GM12878 (cell line): ENCODE data around the gene CCNB3. TPM values are rescaled to one million over a fixed set of nuclear protein-coding genes. Genes with fewer than 3 reads are reported as not detected.

Source experiments
- ATAC-seq: fragments of 200-7000 bp; cut with Tn5 transposase; 3 replicates; pipeline ENCODE4 v1.9.1; 2020; ENCODE audit warnings: mild to moderate bottlenecking, moderate library complexity
- BruUV-seq: library from RNA; stranded (reverse); fragments of 400-500 nt; replicated peaks from 2 replicates; lab custom pipeline; 2021; lab: Mats Ljungman, UMichigan
- CTCF ChIA-PET: fragments of 300-600 bp; sonication (Branson Sonifier 250); formaldehyde crosslinking; extraction: SDS; loops from one replicate; lab custom pipeline; 2021; ENCODE audit warnings: inconsistent platforms; lab: Yijun Ruan, JAX
- POLR2A ChIA-PET: fragments of 350-600 bp; formaldehyde crosslinking; extraction: SDS; loops from one replicate; lab custom pipeline; 2021; ENCODE audit warnings: inconsistent platforms; lab: Charles Lee
- RAD21 ChIA-PET: fragments of 300-600 bp; sonication (Branson Sonifier 250); formaldehyde crosslinking; loops from one replicate; lab custom pipeline; 2023; ENCODE audit warnings: antibody characterized with exemption; ENCODE audit not compliant: unreplicated experiment; lab: Charles Lee
- SMC1A ChIA-PET: fragments of 300-600 bp; sonication (Branson Sonifier 250); formaldehyde crosslinking; loops from one replicate; lab custom pipeline; 2023; ENCODE audit not compliant: unreplicated experiment, uncharacterized antibody; lab: Charles Lee
- DNase-seq: peaks from one replicate; pipeline ENCODE4 v3.0.0-alpha.2; 2011; ENCODE audit warnings: low read depth, low spot score
- FAIRE-seq: peaks from 3 replicates; lab custom pipeline; 2011; peaks lifted over from hg19 to GRCh38; lab: Jason Lieb, UNC
- H2AFZ ChIP-seq: 2 replicates; pipeline ENCODE4 v1.6.0; 2011; ENCODE audit warnings: low read depth, low read length, control low read depth; ENCODE audit not compliant: control insufficient read depth
- H3K27ac ChIP-seq: 2 replicates; pipeline ENCODE4 v1.5.1; 2011; ENCODE audit warnings: control low read depth; ENCODE audit not compliant: control insufficient read depth, insufficient read depth
- H3K27me3 ChIP-seq, 2 experiments: replicated peaks in 1 of 2; 2 replicates each; pipeline versions ENCODE4 v1.6.0 to v1.6.1; 2011; ENCODE audit warnings: low read length in 1 of 2; ENCODE audit not compliant: control insufficient read depth in 2 of 2, insufficient read depth in 2 of 2
- H3K36me3 ChIP-seq, 2 experiments: 2 replicates each; pipeline ENCODE4 v1.5.1; 2011; ENCODE audit warnings: low read length in 1 of 2; ENCODE audit not compliant: control insufficient read depth in 2 of 2, insufficient read depth in 2 of 2
- H3K4me1 ChIP-seq: 2 replicates; pipeline ENCODE4 v1.6.1; 2011; ENCODE audit warnings: mild to moderate bottlenecking, low read length, moderate library complexity, mixed read lengths; ENCODE audit not compliant: control insufficient read depth, insufficient read depth
- H3K4me2 ChIP-seq: 2 replicates; pipeline ENCODE4 v1.6.0; 2011; ENCODE audit warnings: control low read depth; ENCODE audit not compliant: control insufficient read depth, insufficient read depth
- H3K4me3 ChIP-seq: fragments of 200-600 bp; sonication (generic); 2 replicates; pipeline ENCODE4 v1.5.1; 2016
- H3K79me2 ChIP-seq: 2 replicates; pipeline ENCODE4 v1.6.0; 2011; ENCODE audit warnings: low read length; ENCODE audit not compliant: control insufficient read depth, insufficient read depth
- H3K9ac ChIP-seq: 2 replicates; pipeline ENCODE4 v1.8.0; 2011; ENCODE audit warnings: low read length, control low read depth, mixed read lengths; ENCODE audit not compliant: control insufficient read depth, insufficient read depth
- H3K9me3 ChIP-seq: replicated peaks from 3 replicates; pipeline ENCODE4 v1.5.1; 2011; ENCODE audit warnings: mild to moderate bottlenecking, low read length; ENCODE audit not compliant: control insufficient read depth, insufficient read depth
- H4K20me1 ChIP-seq: 2 replicates; pipeline ENCODE4 v1.6.0; 2011; ENCODE audit not compliant: control insufficient read depth, insufficient read depth
- CBX3 ChIP-seq: fragments of 200-600 bp; sonication (generic); IDR thresholded peaks from 2 replicates; pipeline ENCODE4 v1.6.1; 2016; ENCODE audit warnings: low read depth, borderline replicate concordance
- HCFC1 ChIP-seq: fragments of 150-350 bp; IDR thresholded peaks from 2 replicates; pipeline ENCODE4 v1.6.1; 2014; ENCODE audit warnings: low read length
- IKZF1 ChIP-seq: fragments of 450-650 bp; conservative IDR thresholded peaks from 2 replicates; pipeline ENCODE4 v1.6.1; 2017; ENCODE audit warnings: antibody characterized with exemption, mild to moderate bottlenecking
- IRF4 ChIP-seq: IDR thresholded peaks from 2 replicates; pipeline ENCODE4 v1.6.1; 2011; ENCODE audit warnings: low read depth, low read length
- POU2F2 ChIP-seq: IDR thresholded peaks from 3 replicates; pipeline ENCODE4 v1.6.1; 2011; ENCODE audit warnings: low read depth, mild to moderate bottlenecking, low read length, borderline replicate concordance
- RBBP5 ChIP-seq: fragments of 200-600 bp; sonication (generic); conservative IDR thresholded peaks from 2 replicates; pipeline ENCODE4 v1.6.1; 2016
- ZBTB11 ChIP-seq: fragments of 450-650 bp; formaldehyde crosslinking; IDR thresholded peaks from 2 replicates; pipeline ENCODE4 v1.5.0; 2022; ENCODE audit warnings: mild to moderate bottlenecking, missing genetic modification characterization
- ZNF384 ChIP-seq: IDR thresholded peaks from 2 replicates; pipeline ENCODE4 v1.6.1; 2012; ENCODE audit warnings: low read depth, mild to moderate bottlenecking, low read length, improper control_type of control experiment, borderline replicate concordance
- WGBS: methylation state at CpG from one replicate; pipeline ENCODE4 v1.1.6; 2016; ENCODE audit warnings: low lambda C conversion rate; ENCODE audit not compliant: insufficient replicate concordance, insufficient coverage; ENCODE audit errors: missing lambda C conversion rate; 5-methylcytosine and 5-hydroxymethylcytosine counted together
- in situ Hi-C: fragments of 300-500 bp; cut with MboI; formaldehyde crosslinking; loops from 9 replicates; pipeline ENCODE4 v1.14.3; 2018; ENCODE audit warnings: mixed read lengths
- intact Hi-C: fragments of 100-400 bp; cut with micrococcal nuclease; formaldehyde crosslinking; loops from one replicate; pipeline ENCODE4 v1.14.2; 2022; ENCODE audit not compliant: unreplicated experiment
- polyA plus RNA-seq, 11 experiments: library from polyadenylated mRNA; depleted of rRNA in 4 of 11; unstranded in 6 of 11; stranded (reverse) in 5 of 11; fragments of >200 nt; fragmentation: Nextera tagmentation in 4 of 11; fragmentation: Illumina TruSeq in 1 of 11; extraction: Ambion mirVana in 4 of 11; extraction: Trizol in 1 of 11; gene quantifications; 1 replicate in 1 of 11; 2 replicates in 10 of 11; pipeline versions ENCODE4 v1.2.1 to v1.2.3, GENCODE V29; 2011 to 2016; ENCODE audit warnings: inconsistent platforms in 2 of 11, missing spikeins in 2 of 11, low read depth in 1 of 11
- total RNA-seq, 4 experiments: library from RNA; depleted of rRNA in 3 of 4; stranded (reverse); fragments of >200 nt in 3 of 4; fragmentation: Illumina TruSeq in 1 of 4; extraction: Trizol in 1 of 4; gene quantifications; 2 replicates each; pipeline versions ENCODE4 v1.2.1 to v1.2.3, GENCODE V29; 2013 to 2021
- TF ChIP-seq, protein P1 (sequence below): IDR thresholded peaks from 2 replicates; pipeline ENCODE4 v1.6.1; 2011; ENCODE audit warnings: mild to moderate bottlenecking, low read depth, low read length, moderate library complexity; ENCODE audit not compliant: insufficient replicate concordance
- TF ChIP-seq, protein P2 (sequence below): fragments of 450-650 bp; conservative IDR thresholded peaks from 2 replicates; pipeline ENCODE4 v1.6.1; 2017; ENCODE audit warnings: mild to moderate bottlenecking, moderate library complexity
- TF ChIP-seq, protein P3 (sequence below): fragments of 450-650 bp; IDR thresholded peaks from 2 replicates; pipeline ENCODE4 v1.6.1; 2017; ENCODE audit warnings: antibody characterized with exemption, mild to moderate bottlenecking, moderate library complexity

Gene CCNB3
- total and polyA plus RNA-seq, 10 of the 15 experiments (the other 5 are each of a cell fraction or from before 2014, with no cell fraction given): 0.09 to 0.49 (median 0.16) TPM; not detected in 3

DNA sequence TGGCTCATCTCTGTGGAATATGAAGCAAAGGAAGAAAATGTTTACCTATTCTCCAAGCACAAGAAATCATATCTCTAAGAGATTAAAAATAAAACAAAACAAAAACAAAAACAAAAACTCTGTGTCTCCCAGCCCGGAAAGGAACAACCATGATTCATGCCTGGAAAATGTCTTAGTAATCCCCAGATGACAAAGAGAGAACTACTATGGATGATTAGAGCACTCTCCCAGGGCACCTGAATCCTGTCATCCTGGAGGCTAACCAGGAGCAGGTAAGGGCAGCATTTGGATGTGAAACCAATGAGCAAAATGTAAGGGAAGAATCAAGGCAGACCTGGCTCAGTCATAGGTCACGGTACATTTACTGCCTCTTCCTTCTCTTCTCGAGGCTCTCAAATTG is 2.0 kb upstream of the CCNB3 start:
- 61% methylated on average over 3 of the region's 3 CpGs for WGBS
- FAIRE-seq (no peak), ATAC-seq (no peak), DNase-seq (no peak)
- in situ Hi-C loops: no loop called here
- Histone ChIP-seq H3K27me3 (no peaks in the 10 kb centered on the region), H3K36me3 (no peaks in the 10 kb centered on the region), H3K4me1 (no peaks in the 10 kb centered on the region; the same call in 1 of the 2 replicates), H3K9me3 (no peaks in the 10 kb centered on the region), H4K20me1 (no peaks in the 10 kb centered on the region), H3K4me3 (no peak overlapping the region), H3K27ac (no peak overlapping the region), H2AFZ (no peak overlapping the region), H3K79me2 (no peaks in the 10 kb centered on the region), H3K4me2 (no peak overlapping the region), H3K9ac (no peak overlapping the region)
- ChIA-PET CTCF (interaction anchor here (2.2 kb wide), 1 partner anchor 10 kb away, joined by 8 read pairs; no protein-coding TSS in a partner anchor), RAD21 (no interaction called here), POLR2A (no interaction called here), SMC1A (no interaction called here)
- intact Hi-C loops: no loop called here
- no TSS peak for BruUV-seq
- TF ChIP-seq RBBP5 (no peak), ZBTB11 (CRISPR knock-in tag) (no peak), IRF4 (no peak), ZNF384 (no peak), CBX3 (no peak), IKZF1 (no peak), POU2F2 (no peak), HCFC1 (no peak)
- TF ChIP-seq, protein P1, sequence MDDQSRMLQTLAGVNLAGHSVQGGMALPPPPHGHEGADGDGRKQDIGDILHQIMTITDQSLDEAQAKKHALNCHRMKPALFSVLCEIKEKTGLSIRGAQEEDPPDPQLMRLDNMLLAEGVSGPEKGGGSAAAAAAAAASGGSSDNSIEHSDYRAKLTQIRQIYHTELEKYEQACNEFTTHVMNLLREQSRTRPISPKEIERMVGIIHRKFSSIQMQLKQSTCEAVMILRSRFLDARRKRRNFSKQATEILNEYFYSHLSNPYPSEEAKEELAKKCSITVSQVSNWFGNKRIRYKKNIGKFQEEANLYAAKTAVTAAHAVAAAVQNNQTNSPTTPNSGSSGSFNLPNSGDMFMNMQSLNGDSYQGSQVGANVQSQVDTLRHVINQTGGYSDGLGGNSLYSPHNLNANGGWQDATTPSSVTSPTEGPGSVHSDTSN: no peak
- TF ChIP-seq, protein P2, sequence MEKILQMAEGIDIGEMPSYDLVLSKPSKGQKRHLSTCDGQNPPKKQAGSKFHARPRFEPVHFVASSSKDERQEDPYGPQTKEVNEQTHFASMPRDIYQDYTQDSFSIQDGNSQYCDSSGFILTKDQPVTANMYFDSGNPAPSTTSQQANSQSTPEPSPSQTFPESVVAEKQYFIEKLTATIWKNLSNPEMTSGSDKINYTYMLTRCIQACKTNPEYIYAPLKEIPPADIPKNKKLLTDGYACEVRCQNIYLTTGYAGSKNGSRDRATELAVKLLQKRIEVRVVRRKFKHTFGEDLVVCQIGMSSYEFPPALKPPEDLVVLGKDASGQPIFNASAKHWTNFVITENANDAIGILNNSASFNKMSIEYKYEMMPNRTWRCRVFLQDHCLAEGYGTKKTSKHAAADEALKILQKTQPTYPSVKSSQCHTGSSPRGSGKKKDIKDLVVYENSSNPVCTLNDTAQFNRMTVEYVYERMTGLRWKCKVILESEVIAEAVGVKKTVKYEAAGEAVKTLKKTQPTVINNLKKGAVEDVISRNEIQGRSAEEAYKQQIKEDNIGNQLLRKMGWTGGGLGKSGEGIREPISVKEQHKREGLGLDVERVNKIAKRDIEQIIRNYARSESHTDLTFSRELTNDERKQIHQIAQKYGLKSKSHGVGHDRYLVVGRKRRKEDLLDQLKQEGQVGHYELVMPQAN: no peak
- TF ChIP-seq, protein P3, sequence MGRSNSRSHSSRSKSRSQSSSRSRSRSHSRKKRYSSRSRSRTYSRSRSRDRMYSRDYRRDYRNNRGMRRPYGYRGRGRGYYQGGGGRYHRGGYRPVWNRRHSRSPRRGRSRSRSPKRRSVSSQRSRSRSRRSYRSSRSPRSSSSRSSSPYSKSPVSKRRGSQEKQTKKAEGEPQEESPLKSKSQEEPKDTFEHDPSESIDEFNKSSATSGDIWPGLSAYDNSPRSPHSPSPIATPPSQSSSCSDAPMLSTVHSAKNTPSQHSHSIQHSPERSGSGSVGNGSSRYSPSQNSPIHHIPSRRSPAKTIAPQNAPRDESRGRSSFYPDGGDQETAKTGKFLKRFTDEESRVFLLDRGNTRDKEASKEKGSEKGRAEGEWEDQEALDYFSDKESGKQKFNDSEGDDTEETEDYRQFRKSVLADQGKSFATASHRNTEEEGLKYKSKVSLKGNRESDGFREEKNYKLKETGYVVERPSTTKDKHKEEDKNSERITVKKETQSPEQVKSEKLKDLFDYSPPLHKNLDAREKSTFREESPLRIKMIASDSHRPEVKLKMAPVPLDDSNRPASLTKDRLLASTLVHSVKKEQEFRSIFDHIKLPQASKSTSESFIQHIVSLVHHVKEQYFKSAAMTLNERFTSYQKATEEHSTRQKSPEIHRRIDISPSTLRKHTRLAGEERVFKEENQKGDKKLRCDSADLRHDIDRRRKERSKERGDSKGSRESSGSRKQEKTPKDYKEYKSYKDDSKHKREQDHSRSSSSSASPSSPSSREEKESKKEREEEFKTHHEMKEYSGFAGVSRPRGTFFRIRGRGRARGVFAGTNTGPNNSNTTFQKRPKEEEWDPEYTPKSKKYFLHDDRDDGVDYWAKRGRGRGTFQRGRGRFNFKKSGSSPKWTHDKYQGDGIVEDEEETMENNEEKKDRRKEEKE: no peak
